HCT116 (cell line): ENCODE results near the gene OCEL1. TPM values are rescaled to one million over a fixed set of nuclear protein-coding genes. Genes with fewer than 3 reads are reported as not detected.

Experiments used
- CBX3 ChIP-seq: IDR thresholded peaks from 2 replicates; pipeline ENCODE4 v1.6.1; 2012; ENCODE audit warnings: low read depth
- EZH2phosphoT487 ChIP-seq: fragments of 200-600 bp; IDR thresholded peaks from 2 replicates; pipeline ENCODE4 v1.6.1; 2018; ENCODE audit warnings: antibody characterized with exemption, borderline replicate concordance
- FOSL1 ChIP-seq: IDR thresholded peaks from 2 replicates; pipeline ENCODE4 v1.6.1; 2012; ENCODE audit warnings: low read depth
- REST ChIP-seq: IDR thresholded peaks from 2 replicates; pipeline ENCODE4 v1.6.1; 2012; ENCODE audit warnings: low read depth
- YY1 ChIP-seq: IDR thresholded peaks from 2 replicates; pipeline ENCODE4 v1.6.1; 2011; ENCODE audit warnings: low read length, low read depth, moderate library complexity, mild to moderate bottlenecking; ENCODE audit not compliant: insufficient replicate concordance; ENCODE audit errors: extremely low read depth
- ZBTB33 ChIP-seq: IDR thresholded peaks from 2 replicates; pipeline ENCODE4 v1.6.1; 2011; ENCODE audit warnings: mild to moderate bottlenecking, low read length, moderate library complexity; ENCODE audit not compliant: insufficient replicate concordance; ENCODE audit errors: extremely low read depth
- total RNA-seq: library from RNA; stranded (reverse); gene quantifications from one replicate; pipeline ENCODE4 v1.2.1, GENCODE V29; 2021; ENCODE audit not compliant: unreplicated experiment

Gene OCEL1
- total RNA-seq, 1 experiment from 2014 or later = 39.8 TPM

- TF ChIP-seq REST = no peak
- TF ChIP-seq CBX3 = no peak
- no peak for TF ChIP-seq EZH2phosphoT487
- no peak for TF ChIP-seq ZBTB33
- no peak for TF ChIP-seq FOSL1
- TF ChIP-seq YY1 = no peak
These were observed 11.0 kb downstream of the OCEL1 start (continued) for GRCh38 chr19:17236811-17237543.
